Keratinocyte (primary cell): Measurements from ENCODE around the gene FLNB. TPM values are rescaled to one million over a fixed set of nuclear protein-coding genes. Genes with fewer than 3 reads are reported as not detected.

Source experiments
- DNase-seq: peaks from one replicate; pipeline ENCODE4 v3.0.0-alpha.2; 2011; ENCODE audit warnings: low read depth, missing footprints, low spot score
- FAIRE-seq: peaks from 2 replicates; lab custom pipeline; 2011; peaks lifted over from hg19 to GRCh38; lab: Jason Lieb, UNC
- H2AFZ ChIP-seq: 2 replicates; pipeline ENCODE4 v1.6.0; 2012; ENCODE audit warnings: low read length, control low read depth, inconsistent platforms; ENCODE audit not compliant: control insufficient read depth
- H3K27ac ChIP-seq: 2 replicates; pipeline ENCODE4 v1.5.1; 2011; ENCODE audit warnings: low read length; ENCODE audit not compliant: control insufficient read depth, insufficient read depth
- H3K27me3 ChIP-seq: 3 replicates; pipeline ENCODE4 v1.6.0; 2011; ENCODE audit warnings: low read length; ENCODE audit not compliant: control insufficient read depth, insufficient read depth; ENCODE audit errors: extremely low read depth
- H3K36me3 ChIP-seq, 2 experiments: 2 replicates in 1 of 2; 3 replicates in 1 of 2; pipeline ENCODE4 v1.5.1; 2011; ENCODE audit warnings: low read length in 2 of 2, mild to moderate bottlenecking in 1 of 2; ENCODE audit not compliant: control insufficient read depth in 2 of 2, insufficient read depth in 2 of 2; ENCODE audit errors: extremely low read depth in 1 of 2
- H3K4me1 ChIP-seq: 3 replicates; pipeline ENCODE4 v1.5.1; 2011; ENCODE audit warnings: low read length; ENCODE audit not compliant: control insufficient read depth, insufficient read depth; ENCODE audit errors: extremely low read depth
- H3K4me2 ChIP-seq: 3 replicates; pipeline ENCODE4 v1.6.0; 2011; ENCODE audit warnings: low read depth, low read length; ENCODE audit not compliant: control insufficient read depth, insufficient read depth; ENCODE audit errors: extremely low read depth
- H3K4me3 ChIP-seq, 3 experiments: fragments of 200-600 bp in 1 of 3; sonication (generic) in 1 of 3; 2 replicates in 2 of 3; 3 replicates in 1 of 3; pipeline ENCODE4 v1.5.1; 2011 to 2016; ENCODE audit warnings: low read length in 3 of 3, mild to moderate bottlenecking in 3 of 3, control low read depth in 2 of 3, inconsistent platforms in 1 of 3, low read depth in 1 of 3, mixed read lengths in 1 of 3, mixed run types in 1 of 3, moderate library complexity in 1 of 3; ENCODE audit not compliant: control insufficient read depth in 2 of 3, insufficient read depth in 2 of 3; ENCODE audit errors: extremely low read depth in 1 of 3
- H3K79me2 ChIP-seq: 2 replicates; pipeline ENCODE4 v1.6.0; 2012; ENCODE audit warnings: low read length; ENCODE audit not compliant: control insufficient read depth, insufficient read depth
- H3K9ac ChIP-seq: 3 replicates; pipeline ENCODE4 v1.6.0; 2011; ENCODE audit warnings: low read length; ENCODE audit not compliant: control insufficient read depth, insufficient read depth; ENCODE audit errors: extremely low read depth
- H3K9me1 ChIP-seq: 3 replicates; pipeline ENCODE4 v1.6.0; 2011; ENCODE audit warnings: low read length; ENCODE audit not compliant: control insufficient read depth, insufficient read depth; ENCODE audit errors: extremely low read depth
- H3K9me3 ChIP-seq: 2 replicates; pipeline ENCODE4 v1.5.1; 2012; ENCODE audit warnings: low read depth, low read length; ENCODE audit not compliant: control insufficient read depth
- H4K20me1 ChIP-seq: 3 replicates; pipeline ENCODE4 v1.6.0; 2011; ENCODE audit warnings: low read length; ENCODE audit not compliant: control insufficient read depth, insufficient read depth; ENCODE audit errors: extremely low read depth
- EZH2 ChIP-seq: IDR thresholded peaks from one replicate; pipeline ENCODE4 v1.6.1; 2012; ENCODE audit warnings: inconsistent platforms, mild to moderate bottlenecking, low read length, moderate library complexity
- dilution Hi-C: fragments of 300-500 bp; cut with MboI; formaldehyde crosslinking; loops from one replicate; pipeline ENCODE4 v1.7.0; 2020; ENCODE audit warnings: low sequenced_read_pairs; ENCODE audit not compliant: extremely low pct_ligation_motif_present
- polyA plus RNA-seq, 5 experiments: library from polyadenylated mRNA; depleted of rRNA in 3 of 5; stranded (reverse) in 3 of 5; stranded (forward) in 1 of 5; unstranded in 1 of 5; fragments of >200 nt; gene quantifications; 1 replicate in 1 of 5; 2 replicates in 3 of 5; 3 replicates in 1 of 5; pipeline versions ENCODE4 v1.2.1 to v1.2.3, GENCODE V29; 2011 to 2012; ENCODE audit warnings: missing spikeins in 2 of 5, low read depth in 1 of 5, low replicate concordance in 1 of 5
- TF ChIP-seq, protein P1 (sequence below), 3 experiments: IDR thresholded peaks in 1 of 3; conservative IDR thresholded peaks in 1 of 3; optimal IDR thresholded peaks in 1 of 3; 2 replicates in 2 of 3; 3 replicates in 1 of 3; pipeline versions ENCODE3 to v1.5.1; 2011; ENCODE audit warnings: low read length in 3 of 3, mild to moderate bottlenecking in 3 of 3, moderate library complexity in 2 of 3, control low read depth in 1 of 3, inconsistent platforms in 1 of 3; ENCODE audit not compliant: insufficient read depth in 2 of 3; ENCODE audit errors: extremely low read depth in 1 of 3

Gene FLNB
- polyA plus RNA-seq, 1 donor (not counting 4 experiments of a cell fraction or from before 2014, with no cell fraction given): 289 TPM

DNA sequence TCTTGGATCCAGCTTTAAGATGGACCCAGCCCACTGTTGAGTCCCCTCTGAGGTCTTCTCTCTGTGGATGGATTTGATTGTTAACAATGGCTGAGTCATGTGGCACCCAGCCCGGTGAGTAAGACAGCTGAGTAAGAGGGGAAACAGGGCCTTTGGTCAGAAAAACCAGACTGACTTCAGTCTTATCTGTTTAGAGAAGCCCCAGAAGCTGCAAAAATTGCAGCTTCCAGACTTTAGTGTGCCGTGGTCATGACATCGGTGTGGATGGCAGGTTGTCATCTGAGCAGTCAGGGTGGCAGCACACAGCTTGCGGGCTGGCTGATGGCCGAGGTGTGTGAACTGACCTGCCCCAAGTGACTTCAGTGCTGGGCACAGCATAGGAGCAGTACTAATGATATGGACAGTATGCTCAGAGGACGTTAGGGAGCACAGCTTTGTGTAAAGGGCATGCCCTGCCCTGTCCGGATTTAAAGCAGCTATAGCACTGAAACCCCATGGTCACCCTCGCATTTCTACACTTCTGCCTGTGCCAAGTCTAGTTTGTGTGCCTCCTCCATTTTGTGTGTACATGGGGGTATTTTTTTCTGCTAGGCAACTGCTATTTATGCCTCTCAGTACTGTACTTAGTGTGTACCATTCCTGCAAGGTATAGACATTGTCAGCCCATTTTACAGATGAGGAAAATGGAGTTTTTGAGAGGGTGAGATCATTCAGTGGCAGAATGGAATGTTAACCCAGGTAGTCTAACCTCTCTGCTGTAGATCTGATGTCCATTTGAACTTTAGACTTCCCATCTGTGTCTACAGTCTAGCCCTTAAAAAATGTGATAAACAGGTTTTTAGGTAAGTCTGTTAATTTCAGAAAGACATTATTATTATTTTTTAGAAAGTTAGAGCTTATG is 44.4 kb downstream of the FLNB start:
- H3K4me1 ChIP-seq: peaks cover 90% of the 10 kb centered on the region
- H3K36me3 ChIP-seq: peaks cover 11 to 42% of the 10 kb centered on the region in 2 experiments
- no peaks in the 10 kb centered on the region for H3K27me3 ChIP-seq
- peak; percentile 60 for FAIRE-seq
- H2AFZ ChIP-seq: no peak overlapping the region
- peak; percentile 73 for DNase-seq
- peak overlapping the region; percentile 71 for H3K9ac ChIP-seq
- peak overlapping the region; percentile 93 for H3K27ac ChIP-seq
- H3K4me3 ChIP-seq: peak overlapping the region in 2 of 3 experiments; percentile 39 to 55
- peaks cover 98% of the 10 kb centered on the region for H3K79me2 ChIP-seq
- H3K9me1 ChIP-seq: peaks cover 23% of the 10 kb centered on the region
- peak overlapping the region; percentile 90 for H3K4me2 ChIP-seq
- dilution Hi-C loops: no loop called here
- H3K9me3 ChIP-seq: no peaks in the 10 kb centered on the region
- TF ChIP-seq, protein P1, sequence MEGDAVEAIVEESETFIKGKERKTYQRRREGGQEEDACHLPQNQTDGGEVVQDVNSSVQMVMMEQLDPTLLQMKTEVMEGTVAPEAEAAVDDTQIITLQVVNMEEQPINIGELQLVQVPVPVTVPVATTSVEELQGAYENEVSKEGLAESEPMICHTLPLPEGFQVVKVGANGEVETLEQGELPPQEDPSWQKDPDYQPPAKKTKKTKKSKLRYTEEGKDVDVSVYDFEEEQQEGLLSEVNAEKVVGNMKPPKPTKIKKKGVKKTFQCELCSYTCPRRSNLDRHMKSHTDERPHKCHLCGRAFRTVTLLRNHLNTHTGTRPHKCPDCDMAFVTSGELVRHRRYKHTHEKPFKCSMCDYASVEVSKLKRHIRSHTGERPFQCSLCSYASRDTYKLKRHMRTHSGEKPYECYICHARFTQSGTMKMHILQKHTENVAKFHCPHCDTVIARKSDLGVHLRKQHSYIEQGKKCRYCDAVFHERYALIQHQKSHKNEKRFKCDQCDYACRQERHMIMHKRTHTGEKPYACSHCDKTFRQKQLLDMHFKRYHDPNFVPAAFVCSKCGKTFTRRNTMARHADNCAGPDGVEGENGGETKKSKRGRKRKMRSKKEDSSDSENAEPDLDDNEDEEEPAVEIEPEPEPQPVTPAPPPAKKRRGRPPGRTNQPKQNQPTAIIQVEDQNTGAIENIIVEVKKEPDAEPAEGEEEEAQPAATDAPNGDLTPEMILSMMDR (optimal IDR thresholded peaks at IDR 0.05 in 1 of 3, IDR thresholded peaks at IDR 0.05 in 1 of 3, conservative IDR thresholded peaks at IDR 0.05 in 1 of 3; ENCODE audit: extremely low read depth in 1 of 3, insufficient read depth in 2 of 3, low read length in 3 of 3): no peak
- TF ChIP-seq EZH2: no peak
- H4K20me1 ChIP-seq: peaks cover 67% of the 10 kb centered on the region

DNA sequence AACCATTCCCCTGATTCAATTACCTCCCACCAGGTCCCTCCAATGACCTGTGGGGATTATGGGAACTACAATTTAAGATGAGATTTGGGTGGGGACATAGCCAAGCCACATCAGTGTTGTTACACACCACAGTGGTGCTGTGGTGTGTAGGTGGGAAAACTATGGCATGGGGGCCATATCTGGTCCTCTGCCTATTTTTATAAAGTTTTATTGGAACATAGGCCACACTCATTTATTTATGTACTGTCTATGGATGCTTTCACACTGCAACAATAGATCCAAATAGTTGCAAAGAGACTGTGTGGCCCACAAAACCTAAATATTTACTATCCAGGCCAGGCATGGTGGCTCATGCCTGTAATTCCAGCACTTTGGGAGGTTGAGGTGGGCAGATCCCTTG is 46.4 kb downstream of the FLNB start:
- H3K27ac ChIP-seq: peak overlapping the region; percentile 10
- H3K4me3 ChIP-seq: no peak overlapping the region
- FAIRE-seq (no peak), DNase-seq (no peak)
- no peaks in the 10 kb centered on the region for H3K27me3 ChIP-seq
- H3K79me2 ChIP-seq: peaks cover 98% of the 10 kb centered on the region
- no peak overlapping the region for H3K4me2 ChIP-seq
- peaks cover 23% of the 10 kb centered on the region for H3K9me1 ChIP-seq
- dilution Hi-C loops: no loop called here
- peaks cover 10 to 55% of the 10 kb centered on the region in 2 experiments for H3K36me3 ChIP-seq
- H3K9ac ChIP-seq: no peak overlapping the region
- H4K20me1 ChIP-seq: peaks cover 73% of the 10 kb centered on the region
- TF ChIP-seq EZH2: no peak
- TF ChIP-seq, protein P1 (optimal IDR thresholded peaks at IDR 0.05 in 1 of 3, IDR thresholded peaks at IDR 0.05 in 1 of 3, conservative IDR thresholded peaks at IDR 0.05 in 1 of 3; ENCODE audit: extremely low read depth in 1 of 3, insufficient read depth in 2 of 3, low read length in 3 of 3): no peak
- H2AFZ ChIP-seq: no peak overlapping the region
- H3K9me3 ChIP-seq: no peaks in the 10 kb centered on the region
- H3K4me1 ChIP-seq: peaks cover 90% of the 10 kb centered on the region
